ENCODE results near the gene SRGAP3.

The SRGAP3 gene

DNA sequence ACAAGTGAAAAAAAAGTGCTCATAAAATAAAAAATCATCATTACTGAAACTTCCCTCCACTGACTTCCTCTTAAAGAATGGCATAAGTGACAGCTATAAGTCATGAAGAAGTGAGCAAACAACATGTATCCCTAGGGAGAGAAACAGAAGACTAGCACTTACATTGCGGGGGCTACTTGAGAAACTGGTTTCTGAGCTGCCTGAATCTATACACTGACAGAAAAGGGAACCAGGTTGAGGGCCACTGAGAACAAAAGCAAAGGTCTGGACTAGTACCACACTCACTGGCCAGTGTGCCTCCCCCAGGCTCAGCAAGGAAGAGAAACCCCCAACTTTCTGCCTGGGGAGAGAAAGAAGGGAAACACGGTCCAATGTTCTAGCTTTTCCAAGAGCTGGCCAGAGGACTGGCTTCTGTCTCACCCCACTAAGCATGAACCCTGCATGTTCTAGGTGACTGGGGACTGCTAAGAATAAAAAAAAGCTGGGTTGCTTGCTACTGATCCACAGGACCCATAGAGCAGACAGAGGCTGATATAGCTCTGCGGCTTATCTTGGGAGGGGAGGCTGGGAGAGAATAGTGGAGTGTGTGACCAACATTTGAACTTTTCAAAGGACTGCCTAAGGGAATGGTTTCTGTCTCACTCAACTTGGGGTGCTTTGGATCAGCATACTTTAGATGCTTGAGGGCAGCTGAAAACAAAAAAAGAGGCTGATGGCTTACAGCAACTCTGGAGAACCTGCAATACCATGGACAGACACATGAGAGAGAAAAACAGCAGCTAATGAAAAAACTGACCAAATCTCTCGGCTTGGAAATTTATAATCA, 294.3 kb downstream of the SRGAP3 start:
- DNase-seq: no peak

DNA sequence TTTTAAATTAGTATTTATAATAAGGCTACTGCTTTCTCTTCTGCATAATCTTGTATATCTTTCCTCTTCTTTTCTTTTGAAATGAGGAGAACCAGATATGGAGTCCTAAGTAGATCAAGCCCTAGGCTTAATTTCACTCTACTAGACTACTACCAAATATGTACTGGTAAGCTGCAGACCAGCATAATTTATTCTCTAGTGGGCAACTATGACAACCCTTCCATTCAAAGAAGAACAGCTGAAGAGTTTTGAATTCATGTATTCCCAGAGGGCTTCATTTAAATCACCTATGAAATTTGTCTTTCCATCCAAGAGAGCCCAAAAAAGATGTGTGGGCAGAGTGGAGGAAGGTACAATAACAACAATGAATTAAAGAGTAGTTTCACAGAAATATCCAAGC, 296.1 kb downstream of the SRGAP3 start:
- no peak for DNase-seq

DNA sequence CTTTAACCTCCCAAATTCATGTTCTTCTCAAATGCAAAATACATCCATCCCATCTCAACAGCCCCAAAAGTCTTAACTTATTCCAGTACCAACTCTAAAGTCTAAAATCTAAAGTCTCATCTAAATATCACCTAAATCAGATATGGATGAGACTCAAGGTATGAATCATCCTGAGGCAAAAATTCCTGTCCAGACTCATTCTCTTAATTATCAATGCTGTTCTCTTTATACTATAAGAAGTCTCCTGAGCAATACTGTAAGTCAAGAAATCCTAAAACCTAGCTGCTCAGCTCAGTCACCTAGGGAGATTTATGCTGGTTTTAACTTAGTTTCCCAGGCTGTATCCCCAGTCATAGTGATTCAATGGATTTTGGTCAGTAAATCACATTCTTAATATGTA, 297.3 kb downstream of the SRGAP3 start:
- DNase-seq: no peak

DNA sequence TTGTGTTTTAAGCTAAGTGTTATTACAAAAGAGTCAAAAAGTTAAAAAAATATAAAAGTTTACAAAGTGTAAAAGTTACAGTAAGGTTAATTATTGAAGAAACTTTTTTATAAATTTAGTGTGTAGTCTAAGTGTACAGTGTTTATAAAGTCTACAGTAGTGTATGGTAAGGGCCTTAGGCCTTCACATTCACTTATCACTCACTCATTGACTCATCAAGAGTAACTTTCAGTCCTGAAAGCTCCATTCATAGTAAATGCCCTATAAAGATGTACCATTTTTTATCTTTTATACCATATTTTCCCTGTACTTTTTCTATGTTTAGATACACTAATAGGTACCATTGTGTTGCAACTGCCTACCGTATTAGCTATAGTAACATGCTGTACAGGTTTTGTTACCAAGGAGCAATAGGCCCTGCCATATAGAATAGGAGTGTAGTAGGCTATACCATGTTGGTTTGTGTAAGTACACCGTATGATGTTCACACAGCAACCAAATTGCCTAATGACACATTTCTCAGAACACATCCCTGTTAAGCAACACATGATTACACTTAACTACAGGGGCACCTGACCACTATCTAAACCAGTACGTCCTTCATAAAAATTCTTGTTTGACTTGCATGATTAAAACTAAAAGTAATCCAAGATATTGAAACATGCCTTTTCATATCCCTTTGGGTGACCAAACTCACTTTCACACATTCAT, 303.4 kb downstream of the SRGAP3 start:
- peak; percentile 62 for DNase-seq

DNA sequence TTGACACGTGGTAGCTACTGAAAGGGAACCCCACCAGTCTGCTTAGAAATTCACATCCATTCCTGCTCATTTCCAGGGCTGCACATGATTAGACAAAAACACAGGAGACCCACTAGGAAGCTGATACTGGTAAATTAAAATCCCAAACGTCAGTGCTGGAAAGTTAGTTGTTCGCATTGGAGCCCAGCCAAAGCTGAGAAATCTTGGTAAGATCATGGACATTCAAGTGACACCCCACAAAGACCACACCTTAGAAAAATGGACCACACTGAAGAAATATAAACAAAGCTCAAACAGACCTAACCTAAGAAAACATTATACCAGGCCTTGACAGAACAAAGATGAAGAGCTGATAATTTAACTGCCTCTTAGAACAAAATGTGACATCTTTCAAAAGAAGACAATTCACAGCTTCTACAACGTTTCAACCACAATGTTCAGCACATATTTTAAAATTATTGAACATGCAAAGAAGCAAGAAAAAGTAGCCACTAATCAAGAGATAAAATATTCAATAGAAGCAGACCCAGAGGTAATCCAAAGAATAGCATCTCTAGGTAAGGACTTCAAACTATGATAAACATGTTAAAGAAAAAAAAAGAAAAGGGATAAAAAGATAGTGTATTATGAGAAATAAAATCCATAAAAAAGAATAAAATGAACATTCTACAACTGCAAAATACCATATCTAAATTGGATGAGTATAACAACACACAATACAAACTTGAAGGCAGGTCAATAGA, 306.5 kb downstream of the SRGAP3 start:
- DNase-seq: no peak

DNA sequence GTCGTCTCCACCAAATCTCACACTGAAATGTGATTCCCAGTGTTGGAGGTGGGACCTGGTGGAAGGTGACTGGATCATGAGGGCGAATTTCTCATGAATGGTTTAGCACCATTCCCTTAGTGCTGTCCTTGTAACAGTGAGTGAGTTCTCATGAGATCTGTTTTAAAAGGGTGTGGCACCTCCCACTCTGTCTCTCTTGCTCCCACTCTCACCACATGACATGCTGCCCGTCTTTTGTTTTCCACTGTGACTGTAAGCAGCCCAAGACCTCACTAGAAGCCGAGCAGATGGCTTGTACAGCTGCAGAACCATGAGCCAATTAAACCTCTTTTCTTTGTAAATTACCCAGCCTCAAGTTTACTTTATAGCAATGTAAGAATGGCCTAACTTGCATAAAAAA, 307.3 kb downstream of the SRGAP3 start:
- DNase-seq: no peak

DNA sequence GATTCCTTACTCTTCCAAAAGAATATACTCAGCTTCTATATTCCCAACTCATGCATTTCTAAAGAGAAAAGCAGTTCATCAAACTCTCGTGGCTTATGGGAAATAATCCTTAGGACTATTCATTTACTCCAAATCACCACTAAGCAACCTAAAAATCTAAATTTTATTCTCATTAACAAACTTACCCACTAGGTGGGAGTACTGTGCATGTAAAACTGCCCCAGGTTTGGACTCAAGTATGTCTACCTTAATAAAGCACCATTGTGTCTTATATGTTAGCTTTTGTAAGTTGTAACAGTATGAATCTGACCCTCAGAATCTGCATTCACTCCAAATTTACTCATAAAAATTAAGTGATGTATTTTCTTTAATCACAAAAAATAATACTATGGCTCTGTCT, 311.4 kb downstream of the SRGAP3 start:
- DNase-seq: peak; percentile 69

DNA sequence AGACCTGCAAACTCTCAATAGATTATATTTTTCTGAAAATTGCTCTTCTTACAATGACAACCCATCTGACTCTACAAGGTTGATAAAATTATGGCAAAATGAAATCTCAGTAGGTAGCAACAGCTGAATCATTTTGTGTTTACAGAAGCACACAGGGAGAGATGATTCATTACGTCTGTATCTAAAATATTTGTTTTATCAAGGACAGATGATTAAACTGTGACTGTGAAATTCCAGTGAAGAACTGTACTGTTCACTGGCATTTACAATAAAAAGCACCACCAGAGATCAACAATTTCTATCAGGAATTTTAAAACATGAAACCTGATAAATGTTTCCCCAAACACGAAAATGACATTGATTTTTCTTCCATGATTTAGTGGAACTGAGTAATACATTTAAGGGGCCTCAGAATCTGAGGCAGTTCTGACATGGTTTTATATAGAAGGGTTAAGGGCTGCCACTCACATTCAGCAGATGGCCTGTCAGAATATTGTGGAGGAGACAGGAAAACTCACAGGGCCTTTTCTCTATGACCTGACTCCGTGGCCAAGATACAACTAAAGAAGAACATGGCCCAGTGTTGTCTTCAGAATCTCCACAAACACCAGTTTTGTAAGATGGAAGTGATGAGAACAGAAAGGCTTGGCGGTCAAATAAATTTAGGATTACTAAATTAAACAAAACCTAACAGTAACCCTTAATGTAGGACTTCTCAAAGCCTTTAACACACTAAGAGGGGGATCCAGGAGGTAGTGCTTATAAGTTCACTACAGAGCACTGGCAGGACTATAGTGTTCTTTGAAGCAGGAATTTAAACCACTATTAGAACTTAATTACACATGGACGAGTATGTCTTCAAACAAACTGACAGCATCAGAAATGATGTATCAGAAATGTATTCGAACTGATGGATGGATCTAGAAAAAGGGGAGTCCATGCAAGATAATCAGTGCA, 312.1 kb downstream of the SRGAP3 start:
- no peak for DNase-seq

DNA sequence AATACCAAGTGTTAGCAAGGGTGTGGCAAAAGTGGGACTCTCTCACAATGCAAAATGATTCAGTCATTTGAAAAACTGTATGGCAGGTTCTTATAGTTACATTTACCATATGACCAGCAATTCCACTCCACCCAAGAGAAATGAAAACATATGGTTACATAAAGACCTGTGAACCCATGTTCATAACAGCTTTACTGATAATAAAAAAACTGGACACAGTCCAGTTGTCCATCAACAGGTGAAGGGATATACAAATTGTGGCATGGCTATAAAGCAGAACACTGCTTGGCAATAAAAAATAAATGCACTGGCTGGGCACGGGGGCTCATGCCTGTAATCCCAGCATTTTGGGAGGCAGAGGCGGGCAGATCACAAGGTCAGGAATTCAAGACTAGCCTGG, 316.9 kb downstream of the SRGAP3 start:
- DNase-seq: no peak

DNA sequence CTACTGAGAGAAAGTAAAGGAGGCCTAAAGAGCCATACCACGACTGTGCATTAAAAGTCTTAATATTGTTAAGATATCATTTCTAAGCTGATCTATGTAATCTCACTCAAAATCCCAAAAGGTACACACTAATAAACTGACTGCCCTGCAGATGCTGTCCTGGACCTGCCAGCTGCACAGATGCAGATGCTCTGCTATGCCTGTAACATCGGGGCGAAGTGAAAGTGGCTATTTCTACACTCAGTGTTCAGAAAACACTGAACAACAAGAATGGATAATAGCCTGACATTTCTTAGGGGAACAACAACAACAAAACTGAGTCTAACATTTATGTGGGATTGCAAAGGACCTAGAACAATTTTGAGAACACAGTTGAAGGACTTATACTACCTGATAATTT, 318.1 kb downstream of the SRGAP3 start:
- no peak for DNase-seq

Measured in hematopoietic multipotent progenitor cell treated with erythropoietin and hydrocortisone succinate and interleukin-3 and kit ligand, for 4 days (in vitro differentiated cells).